GM10266 (cell line): ENCODE measurements around the gene CUBN.

ENCODE experiments used
- DNase-seq: peaks from one replicate; pipeline ENCODE4 v3.0.0; 2012; ENCODE audit errors: extremely low spot score
- CTCF ChIP-seq: IDR thresholded peaks from 2 replicates; pipeline ENCODE4 v1.5.1; 2012; ENCODE audit warnings: mild to moderate bottlenecking, low read depth; ENCODE audit not compliant: control insufficient read depth, insufficient read depth; ENCODE audit errors: missing control alignments

The CUBN gene

DNA sequence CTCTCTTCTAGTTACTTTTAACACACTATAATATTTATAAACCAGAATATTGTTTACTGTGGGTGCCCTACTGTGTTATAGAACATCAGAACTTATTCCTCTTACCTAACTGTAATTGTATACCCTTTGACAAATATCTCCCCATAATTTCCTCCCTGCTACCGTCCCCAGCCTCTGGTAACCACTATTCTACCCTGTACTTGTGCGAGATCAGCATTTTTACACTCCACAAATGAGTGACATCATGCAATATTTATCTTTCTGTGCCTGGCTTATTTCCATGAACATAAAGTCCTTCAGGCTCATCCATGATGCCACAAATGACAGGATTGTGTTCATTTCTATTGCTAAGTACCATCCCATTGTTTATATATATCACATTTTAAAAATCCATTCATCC lies 172.6 kb downstream of the CUBN start:
- no peak for TF ChIP-seq CTCF
- DNase-seq, result no peak

DNA sequence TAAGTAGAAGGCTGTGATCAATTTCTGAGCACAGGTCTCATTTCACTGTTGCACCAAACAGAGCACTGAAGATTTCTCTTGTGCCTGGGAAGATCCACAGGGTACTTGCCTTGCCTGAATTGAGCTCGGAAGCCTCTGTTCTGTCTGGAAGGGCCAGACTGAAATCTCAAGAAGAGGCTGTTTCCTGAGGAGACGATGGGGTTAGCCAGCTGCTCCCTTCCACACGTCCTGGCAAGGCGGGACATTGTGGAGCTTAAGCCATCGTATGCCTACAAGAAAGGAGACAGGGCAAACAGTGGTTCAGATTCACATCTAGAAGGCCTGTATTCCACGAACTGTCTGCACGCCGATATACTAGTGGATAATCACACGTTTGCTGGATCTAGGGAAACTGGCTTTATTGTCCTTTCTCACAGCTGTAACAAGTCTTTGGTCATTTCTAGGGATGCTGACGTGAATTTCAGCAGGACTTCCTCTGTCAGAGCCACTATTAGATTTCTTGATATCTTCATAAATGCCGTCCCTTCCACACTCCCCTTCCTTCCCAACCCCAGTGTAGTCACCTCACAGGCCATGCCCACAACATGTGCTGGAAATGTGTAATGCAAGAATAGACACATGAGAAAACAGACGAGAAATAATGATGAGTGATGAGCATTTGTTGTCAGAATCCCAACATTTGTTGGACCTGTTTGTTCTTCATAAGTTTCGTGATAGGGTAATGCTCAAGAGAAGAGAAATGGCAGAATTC lies 175.2 kb downstream of the CUBN start:
- TF ChIP-seq CTCF, result no peak
- DNase-seq, result no peak

- DNase-seq, result no peak
- no peak for TF ChIP-seq CTCF
Measured at GRCh38 chr10:16953270-16953669, 176.3 kb downstream of the CUBN start.

GRCh38 chr10:16952610-16953009 lies 177.0 kb downstream of the CUBN start:
- DNase-seq, result no peak
- no peak for TF ChIP-seq CTCF

- DNase-seq, result no peak
- no peak for TF ChIP-seq CTCF
Measured at GRCh38 chr10:16952080-16952479, 177.5 kb downstream of the CUBN start.

DNA sequence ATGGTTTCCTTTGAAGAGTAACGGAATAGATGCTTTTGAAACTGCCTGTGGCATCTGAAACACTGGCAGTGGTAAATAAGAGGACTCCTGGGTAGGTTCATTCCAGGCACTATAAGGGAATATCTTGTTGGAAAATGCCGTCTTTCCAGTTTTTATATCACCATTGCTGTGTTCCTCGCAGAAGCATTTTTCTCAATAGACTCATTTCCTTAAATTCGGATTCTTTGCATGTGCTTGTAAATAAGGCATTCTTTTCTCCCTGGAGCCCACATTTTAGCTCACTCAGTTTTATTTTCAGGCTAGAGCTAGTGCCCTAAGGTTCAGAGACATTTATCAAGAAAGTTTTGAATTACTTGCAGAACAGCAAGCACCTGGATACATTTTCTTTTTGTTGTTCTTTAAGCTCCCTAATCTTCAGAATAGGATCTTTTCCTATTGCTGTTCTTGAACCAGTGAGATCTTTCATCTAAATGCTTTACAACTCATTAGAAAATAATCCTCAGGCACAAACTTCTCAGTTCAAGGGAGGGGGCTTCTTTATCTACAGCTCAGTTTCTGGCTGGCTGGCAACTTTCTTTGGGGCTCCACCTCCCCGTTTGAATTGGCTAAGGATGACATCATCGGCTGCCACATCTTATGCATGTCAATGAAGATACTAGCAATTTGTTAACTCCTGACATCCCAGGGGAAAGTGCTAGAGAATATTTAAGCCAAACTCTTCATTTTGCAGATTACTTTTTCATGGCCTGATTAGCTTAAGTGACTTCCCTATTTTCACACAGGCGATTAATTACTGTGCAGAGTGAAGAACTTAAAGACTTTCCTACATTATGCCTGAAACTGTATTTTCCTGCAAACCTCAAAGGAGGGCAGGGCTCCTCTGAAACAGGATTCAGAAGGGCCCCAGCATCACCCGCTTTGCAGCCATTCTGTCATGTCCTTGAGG lies 178.7 kb downstream of the CUBN start:
- DNase-seq, result no peak
- TF ChIP-seq CTCF, result no peak

DNA sequence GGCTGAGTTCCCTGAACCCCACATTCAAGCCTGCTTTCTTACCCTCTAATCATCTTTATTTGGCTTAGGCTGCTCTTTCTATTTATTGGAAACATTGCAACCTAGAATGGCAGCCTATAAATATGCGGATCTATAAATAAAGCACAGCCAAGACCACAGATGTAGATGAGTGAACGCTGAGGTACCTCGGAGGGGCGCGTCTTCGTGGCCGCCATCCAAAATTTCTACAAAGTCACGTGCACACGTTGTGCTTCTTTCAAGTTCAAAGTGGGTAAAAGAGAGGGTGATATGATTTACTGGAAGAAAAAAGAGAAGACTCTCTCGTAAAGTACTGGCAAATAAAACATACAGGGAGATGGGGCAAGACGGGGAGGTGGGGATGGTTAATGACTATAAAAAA lies 179.8 kb downstream of the CUBN start:
- no peak for TF ChIP-seq CTCF
- DNase-seq, result no peak
